ENCODE data around the gene CFAP74. TPM values are rescaled to one million over a fixed set of nuclear protein-coding genes. Genes with fewer than 3 reads are reported as not detected.
A peak's percentile ranks its signal among the peaks of the same experiment; 100 is the strongest.

Gene CFAP74
- polyA plus RNA-seq, 1 donor from 2014 or later, result 0.22 TPM

DNA sequence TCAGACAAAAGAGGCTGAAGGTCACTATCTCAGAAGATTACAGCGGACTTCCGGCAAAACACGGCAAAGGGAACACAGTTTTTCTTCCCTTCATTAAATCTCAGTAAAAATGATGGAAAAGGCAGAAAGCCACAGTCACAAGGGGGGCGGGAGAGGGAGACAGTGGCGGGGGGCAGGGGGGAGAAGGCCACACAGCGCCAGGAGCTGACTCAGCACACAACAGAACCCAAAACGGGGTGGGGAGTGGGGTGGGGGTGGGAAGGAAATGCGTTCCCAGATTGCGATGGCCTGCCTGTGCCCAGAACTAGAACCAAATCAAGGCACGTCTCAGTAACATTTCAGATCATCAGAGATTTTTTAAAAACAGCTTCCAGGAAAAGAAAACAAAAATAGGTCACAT lies 13.4 kb downstream of the CFAP74 start:
- Histone ChIP-seq H3K9ac (ENCODE audit: low read length) (no peak overlapping the region), H2AFZ (ENCODE audit: low read depth, low read length) (no peak overlapping the region), H3K36me3 (ENCODE audit: insufficient read depth, low read length) (no peaks in the 10 kb centered on the region), H3K79me2 (replicated peaks; ENCODE audit: insufficient read depth, low read length) (no peaks in the 10 kb centered on the region), H3K4me3 (ENCODE audit: low read length) (no peak overlapping the region), H3K27ac (ENCODE audit: low read length) (no peak overlapping the region), H3K9me2 (ENCODE audit: insufficient read depth, low read length) (no peaks in the 10 kb centered on the region), H3K27me3 (ENCODE audit: insufficient read depth, low read depth, low read length) (no peaks in the 10 kb centered on the region), H4K20me1 (ENCODE audit: insufficient read depth) (no peaks in the 10 kb centered on the region), H3K4me2 (ENCODE audit: low read length) (no peak overlapping the region), H3F3A (ENCODE audit: insufficient read depth, low read length, poor library complexity, severe bottlenecking) (no peaks in the 10 kb centered on the region), H3K9me3 (ENCODE audit: low read length) (no peaks in the 10 kb centered on the region)
- TF ChIP-seq SMC3 (conservative IDR thresholded peaks at IDR 0.05; ENCODE audit: poor library complexity), result no peak
- no peak for TF ChIP-seq EZH2 (IDR thresholded peaks at IDR 0.05; ENCODE audit: borderline replicate concordance, insufficient read depth, low read length, poor library complexity, severe bottlenecking)
- TF ChIP-seq, protein P1, sequence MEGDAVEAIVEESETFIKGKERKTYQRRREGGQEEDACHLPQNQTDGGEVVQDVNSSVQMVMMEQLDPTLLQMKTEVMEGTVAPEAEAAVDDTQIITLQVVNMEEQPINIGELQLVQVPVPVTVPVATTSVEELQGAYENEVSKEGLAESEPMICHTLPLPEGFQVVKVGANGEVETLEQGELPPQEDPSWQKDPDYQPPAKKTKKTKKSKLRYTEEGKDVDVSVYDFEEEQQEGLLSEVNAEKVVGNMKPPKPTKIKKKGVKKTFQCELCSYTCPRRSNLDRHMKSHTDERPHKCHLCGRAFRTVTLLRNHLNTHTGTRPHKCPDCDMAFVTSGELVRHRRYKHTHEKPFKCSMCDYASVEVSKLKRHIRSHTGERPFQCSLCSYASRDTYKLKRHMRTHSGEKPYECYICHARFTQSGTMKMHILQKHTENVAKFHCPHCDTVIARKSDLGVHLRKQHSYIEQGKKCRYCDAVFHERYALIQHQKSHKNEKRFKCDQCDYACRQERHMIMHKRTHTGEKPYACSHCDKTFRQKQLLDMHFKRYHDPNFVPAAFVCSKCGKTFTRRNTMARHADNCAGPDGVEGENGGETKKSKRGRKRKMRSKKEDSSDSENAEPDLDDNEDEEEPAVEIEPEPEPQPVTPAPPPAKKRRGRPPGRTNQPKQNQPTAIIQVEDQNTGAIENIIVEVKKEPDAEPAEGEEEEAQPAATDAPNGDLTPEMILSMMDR (IDR thresholded peaks at IDR 0.05; ENCODE audit: poor library complexity, severe bottlenecking), result no peak
- no peak for TF ChIP-seq MXI1 (conservative IDR thresholded peaks at IDR 0.05; ENCODE audit: poor library complexity, severe bottlenecking)
- TF ChIP-seq RAD21 (conservative IDR thresholded peaks at IDR 0.05), result no peak
- TF ChIP-seq, protein P2, sequence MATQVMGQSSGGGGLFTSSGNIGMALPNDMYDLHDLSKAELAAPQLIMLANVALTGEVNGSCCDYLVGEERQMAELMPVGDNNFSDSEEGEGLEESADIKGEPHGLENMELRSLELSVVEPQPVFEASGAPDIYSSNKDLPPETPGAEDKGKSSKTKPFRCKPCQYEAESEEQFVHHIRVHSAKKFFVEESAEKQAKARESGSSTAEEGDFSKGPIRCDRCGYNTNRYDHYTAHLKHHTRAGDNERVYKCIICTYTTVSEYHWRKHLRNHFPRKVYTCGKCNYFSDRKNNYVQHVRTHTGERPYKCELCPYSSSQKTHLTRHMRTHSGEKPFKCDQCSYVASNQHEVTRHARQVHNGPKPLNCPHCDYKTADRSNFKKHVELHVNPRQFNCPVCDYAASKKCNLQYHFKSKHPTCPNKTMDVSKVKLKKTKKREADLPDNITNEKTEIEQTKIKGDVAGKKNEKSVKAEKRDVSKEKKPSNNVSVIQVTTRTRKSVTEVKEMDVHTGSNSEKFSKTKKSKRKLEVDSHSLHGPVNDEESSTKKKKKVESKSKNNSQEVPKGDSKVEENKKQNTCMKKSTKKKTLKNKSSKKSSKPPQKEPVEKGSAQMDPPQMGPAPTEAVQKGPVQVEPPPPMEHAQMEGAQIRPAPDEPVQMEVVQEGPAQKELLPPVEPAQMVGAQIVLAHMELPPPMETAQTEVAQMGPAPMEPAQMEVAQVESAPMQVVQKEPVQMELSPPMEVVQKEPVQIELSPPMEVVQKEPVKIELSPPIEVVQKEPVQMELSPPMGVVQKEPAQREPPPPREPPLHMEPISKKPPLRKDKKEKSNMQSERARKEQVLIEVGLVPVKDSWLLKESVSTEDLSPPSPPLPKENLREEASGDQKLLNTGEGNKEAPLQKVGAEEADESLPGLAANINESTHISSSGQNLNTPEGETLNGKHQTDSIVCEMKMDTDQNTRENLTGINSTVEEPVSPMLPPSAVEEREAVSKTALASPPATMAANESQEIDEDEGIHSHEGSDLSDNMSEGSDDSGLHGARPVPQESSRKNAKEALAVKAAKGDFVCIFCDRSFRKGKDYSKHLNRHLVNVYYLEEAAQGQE (IDR thresholded peaks at IDR 0.05; ENCODE audit: borderline replicate concordance), result no peak
- TF ChIP-seq EP300 (conservative IDR thresholded peaks at IDR 0.05; ENCODE audit: poor library complexity, severe bottlenecking), result no peak
- TF ChIP-seq TAF1 (IDR thresholded peaks at IDR 0.05; ENCODE audit: low read depth), result no peak
- no peak for TF ChIP-seq POLR2AphosphoS5 (IDR thresholded peaks at IDR 0.05)

DNA sequence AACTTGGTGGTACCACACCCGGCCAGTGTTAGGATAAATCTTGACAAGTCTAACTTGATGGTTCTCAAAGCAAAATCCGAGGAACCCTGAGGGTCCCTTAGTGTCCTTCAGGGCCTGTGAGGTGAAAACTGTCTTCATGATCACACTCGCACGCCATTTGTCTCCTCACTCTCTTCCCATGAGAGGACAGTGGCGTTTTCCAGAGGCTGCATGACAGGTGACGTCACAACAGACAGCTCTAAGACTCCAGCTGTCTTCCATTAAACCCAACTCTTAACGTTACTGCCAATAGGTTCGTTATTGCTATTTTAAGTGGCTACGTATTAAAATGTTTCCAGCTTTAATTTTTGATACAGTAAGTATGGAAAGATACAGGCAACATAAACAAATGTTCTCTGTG lies 13.8 kb downstream of the CFAP74 start:
- Histone ChIP-seq H3K9me2 (ENCODE audit: insufficient read depth, low read length) (no peaks in the 10 kb centered on the region), H2AFZ (ENCODE audit: low read depth, low read length) (no peak overlapping the region), H4K20me1 (ENCODE audit: insufficient read depth) (no peaks in the 10 kb centered on the region), H3K79me2 (replicated peaks; ENCODE audit: insufficient read depth, low read length) (no peaks in the 10 kb centered on the region), H3F3A (ENCODE audit: insufficient read depth, low read length, poor library complexity, severe bottlenecking) (no peaks in the 10 kb centered on the region), H3K4me3 (ENCODE audit: low read length) (no peak overlapping the region), H3K4me2 (ENCODE audit: low read length) (no peak overlapping the region), H3K36me3 (ENCODE audit: insufficient read depth, low read length) (no peaks in the 10 kb centered on the region), H3K27me3 (ENCODE audit: insufficient read depth, low read depth, low read length) (no peaks in the 10 kb centered on the region), H3K9me3 (ENCODE audit: low read length) (no peaks in the 10 kb centered on the region), H3K9ac (ENCODE audit: low read length) (no peak overlapping the region), H3K27ac (ENCODE audit: low read length) (no peak overlapping the region)
- TF ChIP-seq TAF1 (IDR thresholded peaks at IDR 0.05; ENCODE audit: low read depth), result no peak
- TF ChIP-seq EP300 (conservative IDR thresholded peaks at IDR 0.05; ENCODE audit: poor library complexity, severe bottlenecking), result peak; percentile 19

DNA sequence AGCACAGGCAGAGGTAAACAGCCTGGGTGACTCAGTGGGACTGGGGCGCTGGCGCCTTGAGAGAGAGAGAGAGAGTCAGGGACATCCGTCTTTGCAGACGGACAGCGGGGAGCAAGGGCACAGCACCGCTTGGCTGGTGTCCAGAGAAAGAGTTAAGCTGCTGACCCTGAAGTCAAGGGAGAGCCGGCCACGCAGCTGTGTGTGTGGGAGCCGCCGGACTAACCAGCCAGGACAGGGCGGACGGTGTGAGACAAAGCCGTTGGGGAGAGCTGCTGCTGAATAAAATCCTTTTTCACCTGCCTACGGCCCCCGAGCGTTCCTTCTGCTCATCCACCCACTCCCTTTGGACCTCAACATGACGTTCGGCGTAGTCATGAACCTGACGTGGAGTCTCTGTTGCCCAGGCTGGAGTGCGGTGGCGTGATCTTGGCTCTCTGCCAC lies 14.5 kb downstream of the CFAP74 start:
- Histone ChIP-seq H3K9me2 (ENCODE audit: insufficient read depth, low read length) (no peaks in the 10 kb centered on the region), H3K27me3 (ENCODE audit: insufficient read depth, low read depth, low read length) (no peaks in the 10 kb centered on the region), H3F3A (ENCODE audit: insufficient read depth, low read length, poor library complexity, severe bottlenecking) (no peaks in the 10 kb centered on the region), H3K79me2 (replicated peaks; ENCODE audit: insufficient read depth, low read length) (no peaks in the 10 kb centered on the region), H3K36me3 (ENCODE audit: insufficient read depth, low read length) (no peaks in the 10 kb centered on the region), H3K9me3 (ENCODE audit: low read length) (no peaks in the 10 kb centered on the region), H3K4me2 (ENCODE audit: low read length) (no peak overlapping the region), H2AFZ (ENCODE audit: low read depth, low read length) (no peak overlapping the region), H3K4me3 (ENCODE audit: low read length) (no peak overlapping the region), H3K9ac (ENCODE audit: low read length) (no peak overlapping the region), H4K20me1 (ENCODE audit: insufficient read depth) (no peaks in the 10 kb centered on the region), H3K27ac (ENCODE audit: low read length) (no peak overlapping the region)
- no peak for TF ChIP-seq EZH2 (IDR thresholded peaks at IDR 0.05; ENCODE audit: borderline replicate concordance, insufficient read depth, low read length, poor library complexity, severe bottlenecking)
- TF ChIP-seq SMC3 (conservative IDR thresholded peaks at IDR 0.05; ENCODE audit: poor library complexity), result no peak
- TF ChIP-seq TAF1 (IDR thresholded peaks at IDR 0.05; ENCODE audit: low read depth), result no peak
- TF ChIP-seq, protein P1 (IDR thresholded peaks at IDR 0.05; ENCODE audit: poor library complexity, severe bottlenecking), result no peak

Data from neural cell (in vitro differentiated cells).